Smooth muscle cell (in vitro differentiated cells): Measurements from ENCODE around the gene STPG1. TPM values are rescaled to one million over a fixed set of nuclear protein-coding genes. Genes with fewer than 3 reads are reported as not detected.
"Not testable (repeated sequence)": the region's sequence is repeated elsewhere in the genome, so short reads cannot be mapped to it uniquely, and the experiment has no call there.

Experiments
- DNase-seq: peaks from one replicate; lab custom pipeline; 2025; ENCODE audit not compliant: unreplicated experiment; lab: John Stamatoyannopoulos, UW
- H2AFZ ChIP-seq: fragments of 200-600 bp; sonication (generic); 2 replicates; pipeline ENCODE4 v1.6.0; 2016; ENCODE audit warnings: antibody characterized with exemption, low read depth, mild to moderate bottlenecking
- H3F3A ChIP-seq: fragments of 200-600 bp; sonication (generic); 2 replicates; pipeline ENCODE4 v1.6.0; 2017; ENCODE audit warnings: antibody characterized with exemption, low read depth
- H3K27ac ChIP-seq: fragments of 200-600 bp; sonication (generic); 2 replicates; pipeline ENCODE4 v1.5.1; 2016; ENCODE audit warnings: low read depth, mild to moderate bottlenecking
- H3K27me3 ChIP-seq: fragments of 200-600 bp; sonication (generic); 2 replicates; pipeline ENCODE4 v1.6.1; 2016; ENCODE audit warnings: low read depth, mild to moderate bottlenecking
- H3K36me3 ChIP-seq: fragments of 200-600 bp; sonication (generic); 2 replicates; pipeline ENCODE4 v1.5.1; 2016; ENCODE audit warnings: low read depth
- H3K4me1 ChIP-seq: fragments of 200-600 bp; sonication (generic); 2 replicates; pipeline ENCODE4 v1.5.1; 2016; ENCODE audit warnings: low read depth
- H3K4me2 ChIP-seq: fragments of 200-600 bp; sonication (generic); 2 replicates; pipeline ENCODE4 v1.6.0; 2016; ENCODE audit warnings: mild to moderate bottlenecking
- H3K4me3 ChIP-seq: fragments of 200-600 bp; sonication (generic); 2 replicates; pipeline ENCODE4 v1.5.1; 2016; ENCODE audit warnings: mild to moderate bottlenecking
- H3K79me2 ChIP-seq: fragments of 200-600 bp; sonication (generic); 2 replicates; pipeline ENCODE4 v1.6.0; 2016; ENCODE audit warnings: low read depth, mild to moderate bottlenecking
- H3K9ac ChIP-seq: fragments of 200-600 bp; sonication (generic); 2 replicates; pipeline ENCODE4 v1.6.0; 2016; ENCODE audit warnings: low read depth
- H3K9me3 ChIP-seq: fragments of 200-600 bp; sonication (generic); replicated peaks from 2 replicates; pipeline ENCODE4 v1.5.1; 2016; ENCODE audit warnings: low read depth
- H4K20me1 ChIP-seq: fragments of 200-600 bp; sonication (generic); 2 replicates; pipeline ENCODE4 v1.6.0; 2016; ENCODE audit warnings: low read depth
- CTCF ChIP-seq: fragments of 200-600 bp; sonication (generic); IDR thresholded peaks from 2 replicates; pipeline ENCODE4 v1.5.1; 2017; ENCODE audit warnings: borderline replicate concordance, mild to moderate bottlenecking, antibody characterized with exemption; ENCODE audit not compliant: insufficient read depth, poor library complexity, severe bottlenecking
- WGBS: methylation state at CpG from one replicate; pipeline ENCODE4 v1.1.7; 2016; ENCODE audit warnings: low lambda C conversion rate; 5-methylcytosine and 5-hydroxymethylcytosine counted together
- polyA plus RNA-seq: library from polyadenylated mRNA; unstranded; fragments of >200 nt; fragmentation: Nextera tagmentation; extraction: Ambion mirVana; gene quantifications from 2 replicates; pipeline ENCODE4 v1.2.1, GENCODE V29; 2016
- total RNA-seq: library from RNA; depleted of rRNA; stranded (reverse); fragments of >200 nt; gene quantifications from 2 replicates; pipeline ENCODE4 v1.2.3, GENCODE V29; 2014

Gene STPG1
- total and polyA plus RNA-seq, 2 experiments from 2014 or later = 4.9 to 6.8 TPM

- no peak for TF ChIP-seq CTCF
These were observed 39.4 kb upstream of the STPG1 start for GRCh38 chr1:24452922-24453485.

GRCh38 chr1:24451746-24452145, 38.2 kb upstream of the STPG1 start:
- Histone ChIP-seq H3K79me2 (no peaks in the 10 kb centered on the region), H3K4me1 (no peaks in the 10 kb centered on the region), H4K20me1 (no peaks in the 10 kb centered on the region), H3K9me3 (no peaks in the 10 kb centered on the region), H3F3A (no peaks in the 10 kb centered on the region), H3K27ac (no peak overlapping the region), H3K27me3 (no peaks in the 10 kb centered on the region), H2AFZ (no peak overlapping the region), H3K4me2 (no peak overlapping the region), H3K36me3 (no peaks in the 10 kb centered on the region), H3K4me3 (no peak overlapping the region), H3K9ac (no peak overlapping the region)
- no peak for DNase-seq
- no peak for TF ChIP-seq CTCF
- WGBS = 87% methylated on average over 3 of the region's 3 CpGs

More at GRCh38 chr1:24452922-24453485, 39.4 kb upstream of the STPG1 start:
- Histone ChIP-seq H3K9me3 (no peaks in the 10 kb centered on the region), H3K79me2 (no peaks in the 10 kb centered on the region), H3K9ac (no peak overlapping the region), H3K4me2 (no peak overlapping the region), H4K20me1 (no peaks in the 10 kb centered on the region), H3K36me3 (no peaks in the 10 kb centered on the region), H3F3A (no peaks in the 10 kb centered on the region), H3K27me3 (no peaks in the 10 kb centered on the region), H3K4me1 (no peaks in the 10 kb centered on the region), H3K27ac (no peak overlapping the region), H3K4me3 (no peak overlapping the region), H2AFZ (no peak overlapping the region)
- 56% methylated on average over 8 of the region's 8 CpGs for WGBS
- DNase-seq = no peak

GRCh38 chr1:24450857-24451397, 37.3 kb upstream of the STPG1 start:
- DNase-seq = no peak
- H3K9me3 ChIP-seq = no peaks in the 10 kb centered on the region
- no peaks in the 10 kb centered on the region for H3K36me3 ChIP-seq
- no peaks in the 10 kb centered on the region for H3F3A ChIP-seq
- no peaks in the 10 kb centered on the region for H3K27me3 ChIP-seq
- H2AFZ ChIP-seq = no peak overlapping the region
- H4K20me1 ChIP-seq = no peaks in the 10 kb centered on the region
- H3K4me1 ChIP-seq = no peaks in the 10 kb centered on the region
- TF ChIP-seq CTCF = no peak
- no peak overlapping the region for H3K9ac ChIP-seq
- no peak overlapping the region for H3K27ac ChIP-seq
- no peak overlapping the region for H3K4me3 ChIP-seq
- H3K4me2 ChIP-seq = no peak overlapping the region
- no peaks in the 10 kb centered on the region for H3K79me2 ChIP-seq
- WGBS = 95% methylated on average over 5 of the region's 5 CpGs

- Histone ChIP-seq H3K36me3 (no peaks in the 10 kb centered on the region), H4K20me1 (no peaks in the 10 kb centered on the region), H3K27me3 (no peaks in the 10 kb centered on the region), H3K27ac (no peak overlapping the region), H3K9ac (no peak overlapping the region), H2AFZ (no peak overlapping the region), H3K4me1 (no peaks in the 10 kb centered on the region), H3F3A (no peaks in the 10 kb centered on the region), H3K4me3 (no peak overlapping the region), H3K4me2 (no peak overlapping the region), H3K9me3 (no peaks in the 10 kb centered on the region), H3K79me2 (no peaks in the 10 kb centered on the region)
- no peak for TF ChIP-seq CTCF
- 49% methylated on average over 4 of the region's 4 CpGs for WGBS
- DNase-seq = no peak
These were observed 36.7 kb upstream of the STPG1 start for GRCh38 chr1:24450316-24450715.

- H3K9ac ChIP-seq, H3K27ac ChIP-seq, H3K9me3 ChIP-seq, H3F3A ChIP-seq, H3K4me1 ChIP-seq, H3K36me3 ChIP-seq, H3K27me3 ChIP-seq, DNase-seq, H3K4me2 ChIP-seq, H4K20me1 ChIP-seq, H2AFZ ChIP-seq, H3K4me3 ChIP-seq, H3K79me2 ChIP-seq: not testable (repeated sequence)
- WGBS = 87% methylated on average over 2 of the region's 2 CpGs
These were observed 32.9 kb upstream of the STPG1 start for GRCh38 chr1:24446446-24446845.
